Body of pancreas (tissue), 4 donors: Measurements from ENCODE around the gene DNAH12. TPM values are rescaled to one million over a fixed set of nuclear protein-coding genes. Genes with fewer than 3 reads are reported as not detected.

ENCODE experiments used
- ATAC-seq: fragments of 150-250 bp; one replicate; pipeline ENCODE4 v1.9.1; 2016
- DNase-seq, 4 donors: peaks; one replicate each; pipeline ENCODE4 v3.0.0-alpha.2; 2019
- H3K27ac ChIP-seq, 4 donors: fragments of 200-600 bp; sonication (generic); 1 replicate in 3 of 4; 2 replicates in 1 of 4; pipeline versions ENCODE4 v1.5.1 to v1.6.1; 2016 to 2019; ENCODE audit warnings: mild to moderate bottlenecking in 1 of 4, mixed read lengths in 1 of 4, moderate library complexity in 1 of 4
- H3K27me3 ChIP-seq, 2 donors: fragments of 200-600 bp; sonication (generic); one replicate each; pipeline ENCODE4 v1.6.0; 2016; ENCODE audit warnings: mild to moderate bottlenecking in 1 of 2
- H3K36me3 ChIP-seq, 2 donors: fragments of 200-600 bp; sonication (generic); replicated peaks in 1 of 2; 2 replicates each; pipeline ENCODE4 v1.5.1; 2016; ENCODE audit warnings: low read depth in 2 of 2; ENCODE audit not compliant: insufficient read depth in 1 of 2
- H3K4me1 ChIP-seq: fragments of 200-600 bp; sonication (generic); one replicate; pipeline ENCODE4 v1.6.0; 2016
- H3K4me3 ChIP-seq, 2 donors: fragments of 200-600 bp; sonication (generic); 1 replicate in 1 of 2; 2 replicates in 1 of 2; pipeline ENCODE4 v1.5.1; 2016 to 2019
- H3K9me3 ChIP-seq, 3 donors: fragments of 200-600 bp; sonication (generic); 1 replicate in 2 of 3; 2 replicates in 1 of 3; pipeline ENCODE4 v1.5.1; 2016
- POLR2A ChIP-seq, 3 donors: fragments of 450-650 bp; IDR thresholded peaks; one replicate each; pipeline ENCODE4 v1.6.1; 2016; ENCODE audit warnings: antibody characterized with exemption in 3 of 3, mild to moderate bottlenecking in 2 of 3
- WGBS, 2 donors: methylation state at CpG; one replicate each; pipeline ENCODE4 v1.1.5; 2017; 5-methylcytosine and 5-hydroxymethylcytosine counted together
- intact Hi-C: fragments of 100-400 bp; cut with DNase I; formaldehyde crosslinking; loops from one replicate; pipeline ENCODE4 v1.15.1; 2023
- total RNA-seq, 2 donors: library from RNA; depleted of rRNA; stranded (reverse); fragments of >200 nt; gene quantifications; one replicate each; pipeline ENCODE4 v1.1.0, GENCODE V29; 2016
- TF ChIP-seq, protein P1 (sequence below), 7 experiments: fragments of 450-650 bp in 4 of 7; fragments of 200-600 bp in 3 of 7; sonication (generic) in 3 of 7; IDR thresholded peaks; one replicate each; pipeline ENCODE4 v1.5.1; 2016 to 2019; ENCODE audit warnings: antibody characterized with exemption in 7 of 7

Gene DNAH12
- total RNA-seq, 2 donors from 2014 or later, result 0.52 to 0.99 TPM

DNA sequence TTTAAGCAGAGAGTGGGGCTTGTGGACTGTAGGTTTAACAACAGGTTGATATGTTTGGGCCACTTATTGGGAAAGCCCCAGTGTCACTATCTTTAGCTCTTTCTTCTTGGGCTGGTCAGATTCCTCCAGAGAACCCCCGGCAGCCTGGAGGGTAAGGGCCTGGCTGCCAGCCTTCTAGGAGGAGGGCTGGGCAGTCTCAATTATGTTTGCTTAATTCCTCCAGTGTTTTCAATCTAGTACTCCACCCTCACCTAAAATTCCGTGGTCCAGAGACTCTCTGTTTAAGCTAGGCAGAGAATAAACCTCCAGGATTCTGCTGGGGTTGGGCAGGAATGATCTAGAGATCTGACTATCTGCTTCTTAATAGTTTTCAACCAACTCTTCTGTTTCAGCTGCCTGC, 256.9 kb downstream of the DNAH12 start:
- intact Hi-C loops, result no loop called here
- 59 to 75% methylated on average over 2 of the region's 2 CpGs for WGBS, 2 donors
- no peak for TF ChIP-seq POLR2A (IDR thresholded peaks at IDR 0.05)
- TF ChIP-seq, protein P1, sequence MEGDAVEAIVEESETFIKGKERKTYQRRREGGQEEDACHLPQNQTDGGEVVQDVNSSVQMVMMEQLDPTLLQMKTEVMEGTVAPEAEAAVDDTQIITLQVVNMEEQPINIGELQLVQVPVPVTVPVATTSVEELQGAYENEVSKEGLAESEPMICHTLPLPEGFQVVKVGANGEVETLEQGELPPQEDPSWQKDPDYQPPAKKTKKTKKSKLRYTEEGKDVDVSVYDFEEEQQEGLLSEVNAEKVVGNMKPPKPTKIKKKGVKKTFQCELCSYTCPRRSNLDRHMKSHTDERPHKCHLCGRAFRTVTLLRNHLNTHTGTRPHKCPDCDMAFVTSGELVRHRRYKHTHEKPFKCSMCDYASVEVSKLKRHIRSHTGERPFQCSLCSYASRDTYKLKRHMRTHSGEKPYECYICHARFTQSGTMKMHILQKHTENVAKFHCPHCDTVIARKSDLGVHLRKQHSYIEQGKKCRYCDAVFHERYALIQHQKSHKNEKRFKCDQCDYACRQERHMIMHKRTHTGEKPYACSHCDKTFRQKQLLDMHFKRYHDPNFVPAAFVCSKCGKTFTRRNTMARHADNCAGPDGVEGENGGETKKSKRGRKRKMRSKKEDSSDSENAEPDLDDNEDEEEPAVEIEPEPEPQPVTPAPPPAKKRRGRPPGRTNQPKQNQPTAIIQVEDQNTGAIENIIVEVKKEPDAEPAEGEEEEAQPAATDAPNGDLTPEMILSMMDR (IDR thresholded peaks at IDR 0.05), result no peak
- Histone ChIP-seq H3K27me3 (no peaks in the 10 kb centered on the region), H3K27ac (no peak overlapping the region), H3K4me3 (no peak overlapping the region), H3K36me3 (no peaks in the 10 kb centered on the region), H3K4me1 (no peaks in the 10 kb centered on the region), H3K9me3 (no peaks in the 10 kb centered on the region)
- DNase-seq, result no peak
- no peak for ATAC-seq

DNA sequence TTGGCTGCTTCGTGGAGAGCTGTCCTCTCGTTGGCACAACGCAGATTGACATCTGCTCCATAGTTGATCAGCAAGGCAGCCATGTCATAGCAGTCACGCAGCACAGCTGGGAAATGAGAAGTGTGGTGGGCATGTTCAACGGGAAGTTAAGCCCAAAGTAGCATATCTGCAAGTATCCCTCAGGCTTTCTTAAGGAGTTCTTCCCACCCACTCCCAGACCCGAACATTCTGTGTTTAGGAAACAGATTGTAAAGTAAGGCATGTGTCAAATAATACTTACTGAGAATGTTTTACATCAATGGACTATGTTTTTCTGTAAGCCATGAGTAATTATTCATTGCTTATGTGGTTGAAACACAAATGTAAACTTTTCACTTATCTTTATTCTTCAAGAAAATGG, 260.8 kb downstream of the DNAH12 start:
- intact Hi-C loops, result no loop called here
- DNase-seq (no peak), ATAC-seq (no peak)
- no peak overlapping the region for H3K4me3 ChIP-seq
- no peaks in the 10 kb centered on the region for H3K36me3 ChIP-seq
- no peak overlapping the region for H3K27ac ChIP-seq
- H3K9me3 ChIP-seq, result peaks cover 0 to 8% (median 0%) of the 10 kb centered on the region in 3 donors
- 69 to 76% methylated on average over 6 of the region's 6 CpGs for WGBS, 2 donors
- H3K4me1 ChIP-seq, result no peaks in the 10 kb centered on the region
- TF ChIP-seq, protein P1 (IDR thresholded peaks at IDR 0.05), result no peak
- no peak for TF ChIP-seq POLR2A (IDR thresholded peaks at IDR 0.05)
- no peaks in the 10 kb centered on the region for H3K27me3 ChIP-seq

DNA sequence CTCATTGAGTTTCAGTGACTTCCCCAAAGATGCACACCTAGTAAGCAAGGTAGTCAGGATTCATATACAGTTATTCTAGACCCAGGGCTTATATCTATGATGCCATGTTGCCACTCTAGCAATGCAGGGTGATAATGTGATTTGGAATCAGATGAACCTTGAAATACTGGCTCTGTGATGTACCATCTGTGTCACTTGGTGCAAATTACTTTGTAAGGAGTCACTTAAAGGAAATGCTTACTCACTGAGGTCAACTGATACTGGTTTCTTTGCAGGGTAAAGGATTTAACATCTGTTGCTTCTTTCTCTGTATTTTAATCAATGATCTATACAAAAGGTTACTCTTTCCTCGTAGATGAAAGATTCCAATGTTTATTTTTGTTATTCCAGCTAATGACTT, 262.4 kb downstream of the DNAH12 start:
- Histone ChIP-seq H3K4me1 (no peaks in the 10 kb centered on the region), H3K9me3 (peaks cover 0 to 8% (median 0%) of the 10 kb centered on the region in 3 donors), H3K4me3 (no peak overlapping the region), H3K27me3 (no peaks in the 10 kb centered on the region), H3K36me3 (no peaks in the 10 kb centered on the region), H3K27ac (no peak overlapping the region)
- ATAC-seq (no peak), DNase-seq (no peak)
- no peak for TF ChIP-seq POLR2A (IDR thresholded peaks at IDR 0.05)
- TF ChIP-seq, protein P1 (IDR thresholded peaks at IDR 0.05), result no peak
- WGBS, 2 donors, result 31 to 38% methylated on average over 1 of the region's 1 CpG
- intact Hi-C loops, result no loop called here

DNA sequence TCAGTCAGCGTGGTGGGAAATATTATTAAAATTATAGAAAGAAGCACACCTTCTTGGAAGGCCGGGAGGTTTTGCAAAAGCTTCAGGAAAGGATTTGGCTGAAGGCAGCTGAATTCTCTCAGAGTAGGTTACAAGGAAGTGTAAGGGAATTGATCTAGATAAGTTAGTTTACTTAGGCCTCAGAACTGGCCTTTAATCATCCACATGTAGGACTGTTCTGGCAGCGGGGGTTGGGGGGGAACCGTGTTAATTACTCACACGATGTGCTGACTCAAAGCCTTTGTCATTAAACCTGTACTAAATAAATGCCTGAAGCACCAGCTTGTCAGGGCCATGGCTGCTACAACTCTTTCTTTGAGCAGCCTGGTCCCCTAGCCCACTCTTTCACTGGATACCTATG, 264.5 kb downstream of the DNAH12 start:
- ATAC-seq (no peak), DNase-seq (peak in 2 of 4 donors; percentile 12 to 13)
- no peak overlapping the region for H3K27ac ChIP-seq
- peaks cover 0 to under 1% of the 10 kb centered on the region in 2 donors for H3K36me3 ChIP-seq
- H3K27me3 ChIP-seq, result no peaks in the 10 kb centered on the region
- TF ChIP-seq, protein P1 (IDR thresholded peaks at IDR 0.05), result no peak
- TF ChIP-seq POLR2A (IDR thresholded peaks at IDR 0.05), result no peak
- no peaks in the 10 kb centered on the region for H3K4me1 ChIP-seq
- intact Hi-C loops, result no loop called here
- H3K9me3 ChIP-seq, result peaks cover 0 to 8% (median 0%) of the 10 kb centered on the region in 3 donors
- no peak overlapping the region for H3K4me3 ChIP-seq
- 51 to 52% methylated on average over 5 of the region's 5 CpGs for WGBS, 2 donors

DNA sequence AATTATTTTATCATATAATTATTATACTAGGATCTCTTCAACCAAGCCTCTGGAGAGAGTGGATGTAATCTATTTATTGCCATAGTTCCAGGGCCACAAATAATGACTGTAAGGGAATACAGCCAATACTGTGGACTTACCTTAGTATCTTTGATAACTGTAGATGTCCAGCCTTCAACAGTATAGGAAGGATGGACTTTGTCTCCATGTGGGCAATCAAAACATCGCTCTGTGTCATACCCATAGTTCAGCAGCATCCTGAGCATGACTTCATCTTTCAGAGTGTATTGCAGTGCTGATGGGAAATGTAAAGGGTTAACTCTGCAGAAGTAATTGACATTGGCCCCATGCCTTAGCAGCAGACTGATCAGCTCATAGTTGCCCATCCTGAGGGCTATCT, 265.9 kb downstream of the DNAH12 start:
- Histone ChIP-seq H3K9me3 (peaks cover 0 to 8% (median 0%) of the 10 kb centered on the region in 3 donors), H3K27me3 (no peaks in the 10 kb centered on the region), H3K4me1 (no peaks in the 10 kb centered on the region), H3K4me3 (no peak overlapping the region), H3K27ac (no peak overlapping the region), H3K36me3 (peaks cover 0 to 4% of the 10 kb centered on the region in 2 donors)
- intact Hi-C loops, result no loop called here
- ATAC-seq (no peak), DNase-seq (no peak)
- TF ChIP-seq POLR2A (IDR thresholded peaks at IDR 0.05), result no peak
- TF ChIP-seq, protein P1 (IDR thresholded peaks at IDR 0.05), result no peak
- WGBS, 2 donors, result 100% methylated on average over 1 of the region's 1 CpG
